ENCODE results near the gene DOCK9. TPM values are rescaled to one million over a fixed set of nuclear protein-coding genes. Genes with fewer than 3 reads are reported as not detected.

Gene DOCK9
- polyA plus RNA-seq, 3 donors = 50.0 to 58.0 (median 56.7) TPM

GRCh38 chr13:98950705-98951104 lies 27.2 kb downstream of the DOCK9 start:
- DNase-seq = no peak

- DNase-seq = no peak
Observed at GRCh38 chr13:98947925-98948324, 29.9 kb downstream of the DOCK9 start.

- DNase-seq = no peak
Observed at GRCh38 chr13:98945863-98946605, 31.8 kb downstream of the DOCK9 start.

- DNase-seq = no peak
Observed at GRCh38 chr13:98944336-98944735, 33.5 kb downstream of the DOCK9 start.

- no peak for DNase-seq
Observed at GRCh38 chr13:98942997-98943396, 34.9 kb downstream of the DOCK9 start.

- no peak for DNase-seq
Observed at GRCh38 chr13:98942485-98942884, 35.4 kb downstream of the DOCK9 start.

GRCh38 chr13:98941536-98941935 lies 36.3 kb downstream of the DOCK9 start:
- DNase-seq = no peak

GRCh38 chr13:98941126-98941525 lies 36.7 kb downstream of the DOCK9 start:
- no peak for DNase-seq

- DNase-seq = no peak
Observed at GRCh38 chr13:98940325-98941001, 37.4 kb downstream of the DOCK9 start.

GRCh38 chr13:98939660-98940191 lies 38.1 kb downstream of the DOCK9 start:
- DNase-seq = no peak

- no peak for DNase-seq
Observed at GRCh38 chr13:98938801-98939200, 39.1 kb downstream of the DOCK9 start.

GRCh38 chr13:98937911-98938381 lies 39.9 kb downstream of the DOCK9 start:
- no peak for DNase-seq

GRCh38 chr13:98934243-98934642 lies 43.6 kb downstream of the DOCK9 start:
- no peak for DNase-seq

- no peak for DNase-seq
Observed at GRCh38 chr13:98930151-98930591, 47.7 kb downstream of the DOCK9 start.

- no peak for DNase-seq
Observed at GRCh38 chr13:98927951-98928927, 49.6 kb downstream of the DOCK9 start.

GRCh38 chr13:98925949-98926348 lies 51.9 kb downstream of the DOCK9 start:
- DNase-seq = no peak

GRCh38 chr13:98923641-98924397 lies 54.0 kb downstream of the DOCK9 start:
- no peak for DNase-seq

GRCh38 chr13:98922306-98922705 lies 55.6 kb downstream of the DOCK9 start:
- DNase-seq = no peak

GRCh38 chr13:98921786-98922185 lies 56.1 kb downstream of the DOCK9 start:
- DNase-seq = no peak

GRCh38 chr13:98921015-98921580 lies 56.8 kb downstream of the DOCK9 start:
- no peak for DNase-seq

GRCh38 chr13:98919566-98919965 lies 58.3 kb downstream of the DOCK9 start:
- DNase-seq = no peak

All from renal pelvis (tissue), 4 donors.